Activated CD8-positive, alpha-beta T cell treated with anti-CD3 and anti-CD28 coated beads for 36 hours (primary cell): Measurements from ENCODE around the gene TAF3. TPM values are rescaled to one million over a fixed set of nuclear protein-coding genes. Genes with fewer than 3 reads are reported as not detected.
A peak's percentile ranks its signal among the peaks of the same experiment; 100 is the strongest.

Experiments used
- ATAC-seq: fragments of 200-7000 bp; cut with Tn5 transposase; one replicate; pipeline ENCODE4 v1.10.0; 2021; ENCODE audit warnings: mild to moderate bottlenecking, moderate library complexity
- CTCF ChIA-PET: fragments of 350-600 bp; sonication (Branson Sonifier 250); formaldehyde crosslinking; loops from one replicate; lab custom pipeline; 2021; ENCODE audit warnings: antibody characterized with exemption; lab: Charles Lee
- POLR2A ChIA-PET: fragments of 350-600 bp; sonication (Branson Sonifier 250); formaldehyde crosslinking; loops from one replicate; lab custom pipeline; 2021; ENCODE audit warnings: antibody characterized with exemption; lab: Charles Lee
- DNase-seq: peaks from one replicate; pipeline ENCODE4 v3.0.0-alpha.2; 2020
- H3K27ac Mint-ChIP-seq: one replicate; pipeline ENCODE4 v1.8.0; 2021; ENCODE audit warnings: mild to moderate bottlenecking, mixed read lengths
- H3K27me3 Mint-ChIP-seq: one replicate; pipeline ENCODE4 v1.8.0; 2021; ENCODE audit warnings: mixed read lengths
- H3K36me3 Mint-ChIP-seq: one replicate; pipeline ENCODE4 v1.8.0; 2021; ENCODE audit warnings: low read depth, mixed read lengths
- H3K4me1 Mint-ChIP-seq: one replicate; pipeline ENCODE4 v1.8.0; 2021; ENCODE audit warnings: low read depth, mixed read lengths
- H3K4me3 Mint-ChIP-seq: one replicate; pipeline ENCODE4 v1.8.0; 2021; ENCODE audit warnings: mild to moderate bottlenecking, moderate library complexity, mixed read lengths
- H3K9me3 Mint-ChIP-seq: one replicate; pipeline ENCODE4 v1.8.0; 2021; ENCODE audit warnings: mixed read lengths
- intact Hi-C: fragments of 100-400 bp; cut with micrococcal nuclease; formaldehyde crosslinking; loops from one replicate; pipeline ENCODE4 v1.10.0; 2022
- total RNA-seq, 2 experiments: library from RNA; stranded (reverse); gene quantifications; one replicate each; pipeline ENCODE4 v1.2.3, GENCODE V29; 2021
- TF ChIP-seq, protein P1 (sequence below): fragments of 200-600 bp; IDR thresholded peaks from one replicate; pipeline ENCODE4 v1.8.0; 2022; ENCODE audit warnings: antibody characterized with exemption, mild to moderate bottlenecking

The TAF3 gene
- total RNA-seq, 2 experiments from 2014 or later: 12.5 to 12.7 TPM

GRCh38 chr10:8060010-8060703 is 241.9 kb downstream of the TAF3 start:
- peak; percentile 81 for DNase-seq
- Mint-ChIP-seq H3K4me1 (peaks cover 74% of the 10 kb centered on the region), H3K4me3 (peak overlapping the region; percentile 89), H3K9me3 (no peaks in the 10 kb centered on the region), H3K27ac (peak overlapping the region; percentile 98), H3K36me3 (peaks cover 83% of the 10 kb centered on the region), H3K27me3 (no peaks in the 10 kb centered on the region)
- peak; percentile 37 for ATAC-seq
- CTCF ChIA-PET: interaction anchor here (1.3 to 2.0 kb wide), 5 partner anchors 22 to 384 kb away, joined by 3 to 4 read pairs (median 4); no protein-coding TSS in a partner anchor
- TF ChIP-seq, protein P1, sequence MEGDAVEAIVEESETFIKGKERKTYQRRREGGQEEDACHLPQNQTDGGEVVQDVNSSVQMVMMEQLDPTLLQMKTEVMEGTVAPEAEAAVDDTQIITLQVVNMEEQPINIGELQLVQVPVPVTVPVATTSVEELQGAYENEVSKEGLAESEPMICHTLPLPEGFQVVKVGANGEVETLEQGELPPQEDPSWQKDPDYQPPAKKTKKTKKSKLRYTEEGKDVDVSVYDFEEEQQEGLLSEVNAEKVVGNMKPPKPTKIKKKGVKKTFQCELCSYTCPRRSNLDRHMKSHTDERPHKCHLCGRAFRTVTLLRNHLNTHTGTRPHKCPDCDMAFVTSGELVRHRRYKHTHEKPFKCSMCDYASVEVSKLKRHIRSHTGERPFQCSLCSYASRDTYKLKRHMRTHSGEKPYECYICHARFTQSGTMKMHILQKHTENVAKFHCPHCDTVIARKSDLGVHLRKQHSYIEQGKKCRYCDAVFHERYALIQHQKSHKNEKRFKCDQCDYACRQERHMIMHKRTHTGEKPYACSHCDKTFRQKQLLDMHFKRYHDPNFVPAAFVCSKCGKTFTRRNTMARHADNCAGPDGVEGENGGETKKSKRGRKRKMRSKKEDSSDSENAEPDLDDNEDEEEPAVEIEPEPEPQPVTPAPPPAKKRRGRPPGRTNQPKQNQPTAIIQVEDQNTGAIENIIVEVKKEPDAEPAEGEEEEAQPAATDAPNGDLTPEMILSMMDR: no peak
- POLR2A ChIA-PET: interaction anchor here (0.9 to 2.5 kb wide), 8 partner anchors 10 to 357 kb away, joined by 3 to 9 read pairs (median 4); no protein-coding TSS in a partner anchor
- intact Hi-C loops: loop anchor here (2.0 kb wide), 1 partner anchor 183 kb away; no protein-coding TSS in a partner anchor

DNA sequence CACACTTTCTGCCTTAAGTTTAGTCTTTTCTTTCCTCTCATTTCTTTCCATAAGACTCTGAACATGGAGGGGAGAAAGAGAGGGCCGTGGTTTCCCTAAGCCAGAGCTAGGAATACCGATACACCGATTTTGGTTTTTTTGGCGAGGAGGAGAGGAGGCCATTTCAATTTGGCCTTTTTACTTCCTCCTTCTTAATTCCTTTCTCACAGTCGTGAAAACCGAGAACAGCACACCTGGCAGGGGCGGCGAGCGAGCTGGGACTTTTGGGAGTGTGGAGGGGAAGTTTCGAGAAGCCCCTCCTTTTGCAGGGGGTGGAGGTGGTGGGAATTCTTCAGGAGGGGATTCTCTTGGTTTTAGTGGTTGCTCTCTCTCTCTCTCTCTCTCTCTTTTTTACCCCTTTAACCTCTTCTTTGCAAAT is 242.4 kb downstream of the TAF3 start:
- TF ChIP-seq, protein P1: no peak
- DNase-seq (no peak), ATAC-seq (no peak)
- H3K27me3 Mint-ChIP-seq: no peaks in the 10 kb centered on the region
- H3K4me3 Mint-ChIP-seq: peak overlapping the region; percentile 89
- intact Hi-C loops: loop anchor here (2.0 kb wide), 1 partner anchor 182 kb away; no protein-coding TSS in a partner anchor
- peak overlapping the region; percentile 98 for H3K27ac Mint-ChIP-seq
- ChIA-PET CTCF (interaction anchor here (1.1 to 2.0 kb wide), 5 partner anchors 8 to 384 kb away, joined by 3 to 6 read pairs (median 4); no protein-coding TSS in a partner anchor), POLR2A (interaction anchor here (0.6 to 2.5 kb wide), 8 partner anchors 10 to 342 kb away, joined by 3 to 9 read pairs (median 4); no protein-coding TSS in a partner anchor)
- H3K4me1 Mint-ChIP-seq: peaks cover 79% of the 10 kb centered on the region
- peaks cover 86% of the 10 kb centered on the region for H3K36me3 Mint-ChIP-seq
- H3K9me3 Mint-ChIP-seq: no peaks in the 10 kb centered on the region

DNA sequence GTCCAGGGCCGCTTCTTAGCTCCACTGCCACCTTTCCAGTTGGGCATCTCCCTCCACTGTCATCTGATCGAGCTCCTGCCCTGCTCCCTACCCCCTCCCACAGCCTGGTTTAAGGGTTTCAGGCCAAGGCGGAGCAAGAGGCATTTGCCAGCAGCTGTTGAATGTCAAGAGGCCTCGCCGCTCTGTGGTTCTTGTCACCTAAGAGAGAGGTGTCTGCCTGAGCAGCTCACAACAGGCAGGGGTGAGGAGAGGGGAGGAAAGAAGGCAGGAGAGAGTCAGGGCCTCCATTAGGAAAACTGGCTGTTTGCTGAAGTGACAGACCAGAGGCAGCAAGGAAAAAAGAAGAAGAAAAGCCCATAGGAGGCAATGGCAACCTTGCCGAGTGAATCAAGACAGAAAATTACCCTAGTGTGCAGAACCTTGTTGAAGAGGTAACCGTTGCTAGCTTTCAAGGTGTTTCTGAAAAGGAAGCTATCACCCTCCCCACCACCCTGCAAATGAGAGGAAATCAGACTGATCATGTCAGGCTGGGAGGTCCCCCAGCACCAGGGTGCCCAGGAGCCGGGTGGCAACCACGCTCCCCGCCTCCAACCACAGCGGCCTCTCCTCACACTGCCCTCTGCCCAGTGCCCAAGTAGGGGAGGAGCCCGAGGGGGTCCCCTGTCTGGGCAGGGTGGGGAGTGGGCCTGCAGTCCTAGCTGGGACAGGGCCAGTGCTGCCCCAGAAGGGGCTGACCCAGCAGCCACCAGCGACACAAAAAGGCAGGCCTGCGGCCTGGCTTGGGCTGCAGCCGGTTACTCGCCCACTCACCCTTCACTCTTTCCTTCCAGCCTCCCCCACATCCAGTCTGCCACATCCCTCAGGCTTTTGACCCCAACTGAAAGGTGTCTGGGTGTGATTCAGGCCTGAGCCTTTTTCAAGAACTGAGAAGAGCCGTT is 243.2 kb downstream of the TAF3 start:
- H3K36me3 Mint-ChIP-seq: peaks cover 90% of the 10 kb centered on the region
- ATAC-seq: peak; percentile 55
- TF ChIP-seq, protein P1: no peak

DNA sequence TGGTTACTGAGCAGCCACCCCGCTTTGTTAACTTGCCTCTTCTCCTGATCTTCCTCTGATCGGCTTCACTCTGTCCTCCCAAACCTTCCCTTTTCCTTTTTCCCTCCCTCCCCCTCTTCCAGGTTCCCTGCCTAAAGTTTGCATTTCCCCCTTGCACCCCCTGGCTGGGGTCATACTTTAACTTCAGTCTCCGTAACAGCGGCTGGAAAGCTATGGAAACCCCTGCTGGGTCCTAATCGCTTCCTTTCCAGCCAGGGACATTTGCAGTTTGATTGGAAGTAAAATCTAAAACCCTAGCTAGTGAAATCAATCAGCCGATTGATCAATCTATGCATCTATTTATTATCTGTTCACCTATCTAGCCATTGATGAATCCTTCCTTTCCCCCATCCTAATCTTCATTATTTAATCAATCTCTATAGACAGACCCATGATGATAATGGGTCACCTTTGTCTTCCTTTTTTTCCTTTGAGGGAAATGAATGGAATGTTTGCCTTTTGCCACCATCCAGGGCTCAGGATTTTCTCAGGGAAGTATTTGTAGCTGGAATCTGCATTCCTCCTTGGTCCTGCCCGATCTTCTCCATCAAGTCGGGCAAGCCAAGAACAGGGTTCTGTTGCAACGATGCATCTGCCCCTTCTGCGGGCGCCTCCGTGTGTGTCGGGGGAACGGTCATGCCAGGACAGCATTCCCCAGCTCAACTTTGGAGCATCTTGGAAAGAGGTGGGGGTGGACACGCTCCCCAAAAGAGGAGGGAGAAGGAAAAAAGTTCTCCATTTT is 245.0 kb downstream of the TAF3 start:
- Mint-ChIP-seq H3K9me3 (no peaks in the 10 kb centered on the region), H3K4me1 (peaks cover 89% of the 10 kb centered on the region), H3K36me3 (peaks cover 91% of the 10 kb centered on the region), H3K27ac (peak overlapping the region; percentile 98), H3K27me3 (no peaks in the 10 kb centered on the region), H3K4me3 (peak overlapping the region; percentile 15)
- intact Hi-C loops: no loop called here
- CTCF ChIA-PET: no interaction called here
- DNase-seq (no peak), ATAC-seq (no peak)
- POLR2A ChIA-PET: interaction anchor here (0.7 kb wide), 1 partner anchor 59 kb away, joined by 3 read pairs; no protein-coding TSS in a partner anchor
- TF ChIP-seq, protein P1: no peak

More for the DNA sequence above, 243.2 kb downstream of the TAF3 start:
- peak; percentile 83 for DNase-seq
- intact Hi-C loops: loop anchor here (2.0 kb wide), 1 partner anchor 181 kb away; no protein-coding TSS in a partner anchor
- H3K4me3 Mint-ChIP-seq: peak overlapping the region; percentile 89
- H3K9me3 Mint-ChIP-seq: no peaks in the 10 kb centered on the region
- H3K27ac Mint-ChIP-seq: peak overlapping the region; percentile 98
- peaks cover 87% of the 10 kb centered on the region for H3K4me1 Mint-ChIP-seq
- ChIA-PET POLR2A (interaction anchor here (0.6 to 2.5 kb wide), 7 partner anchors 10 to 341 kb away, joined by 3 to 9 read pairs (median 4); no protein-coding TSS in a partner anchor), CTCF (interaction anchor here (0.7 to 1.4 kb wide), 4 partner anchors 9 to 374 kb away, joined by 3 to 6 read pairs (median 3); no protein-coding TSS in a partner anchor)
- no peaks in the 10 kb centered on the region for H3K27me3 Mint-ChIP-seq
